DMS79 (cell line): ENCODE results near the gene KRTAP4-8.
"Not testable (repeated sequence)": the region's sequence is repeated elsewhere in the genome, so short reads cannot be mapped to it uniquely, and the experiment has no call there.

Experiments
- DNase-seq: peaks from one replicate; lab custom pipeline; 2025; lab: John Stamatoyannopoulos, UW

KRTAP4-8 gene

GRCh38 chr17:41108728-41109386, 10.9 kb upstream of the KRTAP4-8 start:
- DNase-seq: not testable (repeated sequence)

GRCh38 chr17:41107941-41108450, 10.1 kb upstream of the KRTAP4-8 start:
- DNase-seq: no peak

- not testable (repeated sequence) for DNase-seq
Observed at GRCh38 chr17:41105347-41105746, 7.4 kb upstream of the KRTAP4-8 start, which contains the start of gene KRTAP4-9. Gene KRTAP4-9, plus strand, starts transcription at chr17:41105389. Its CDS starts 0 bp downstream, at chr17:41105389.

GRCh38 chr17:41104386-41105038, 6.6 kb upstream of the KRTAP4-8 start:
- DNase-seq: not testable (repeated sequence)

- DNase-seq: no peak
Observed at GRCh38 chr17:41103896-41104295, 6.0 kb upstream of the KRTAP4-8 start.

- no peak for DNase-seq
Observed at GRCh38 chr17:41101586-41102259, 3.8 kb upstream of the KRTAP4-8 start, which contains the start of gene KRTAP4-16. Gene KRTAP4-16, minus strand, starts transcription at chr17:41102209. Its CDS starts 0 bp downstream, at chr17:41102209.

GRCh38 chr17:41099682-41100480, 1.9 kb upstream of the KRTAP4-8 start:
- DNase-seq: not testable (repeated sequence)

GRCh38 chr17:41098481-41098880, 539 bp upstream of the KRTAP4-8 start:
- DNase-seq: no peak

- DNase-seq: no peak
Observed at GRCh38 chr17:41096055-41096454, 1.9 kb downstream of the KRTAP4-8 start.

GRCh38 chr17:41088760-41089352, 9.1 kb downstream of the KRTAP4-8 start:
- DNase-seq: not testable (repeated sequence)

- not testable (repeated sequence) for DNase-seq
Observed at GRCh38 chr17:41084100-41084856, 13.7 kb downstream of the KRTAP4-8 start, which contains the start of gene KRTAP4-7. Gene KRTAP4-7, plus strand, starts transcription at chr17:41084150. Its CDS starts 57 bp downstream, at chr17:41084207.

- not testable (repeated sequence) for DNase-seq
Observed at GRCh38 chr17:41083427-41083826, 14.5 kb downstream of the KRTAP4-8 start.

GRCh38 chr17:41082626-41083025, 15.3 kb downstream of the KRTAP4-8 start:
- no peak for DNase-seq

GRCh38 chr17:41076788-41077187, 21.2 kb downstream of the KRTAP4-8 start:
- no peak for DNase-seq

- peak; percentile 6 for DNase-seq
Observed at GRCh38 chr17:41073676-41074075, 24.3 kb downstream of the KRTAP4-8 start.

- DNase-seq: no peak
Observed at GRCh38 chr17:41071606-41072360, 26.2 kb downstream of the KRTAP4-8 start.

GRCh38 chr17:41069031-41069430, 28.9 kb downstream of the KRTAP4-8 start:
- no peak for DNase-seq

GRCh38 chr17:41067281-41067680, 30.7 kb downstream of the KRTAP4-8 start:
- DNase-seq: no peak

GRCh38 chr17:41065829-41066624, 31.9 kb downstream of the KRTAP4-8 start, which contains the start of gene KRTAP2-4:
Gene KRTAP2-4, minus strand, starts transcription at chr17:41065879. Its CDS starts 34 bp downstream, at chr17:41065845.
- no peak for DNase-seq
